Upper lobe of left lung (tissue), 6 donors: ENCODE data around the gene CCND2. TPM values are rescaled to one million over a fixed set of nuclear protein-coding genes. Genes with fewer than 3 reads are reported as not detected.
A peak's percentile ranks its signal among the peaks of the same experiment; 100 is the strongest.

ENCODE experiments used
- ATAC-seq, 2 donors: fragments of 200-7000 bp; cut with Tn5 transposase; one replicate each; pipeline ENCODE4 v1.9.1; 2022; ENCODE audit warnings: mild to moderate bottlenecking in 2 of 2, moderate library complexity in 2 of 2; ENCODE audit not compliant: low FRiP score in 2 of 2
- DNase-seq, 2 donors: peaks; one replicate each; pipeline ENCODE4 v3.0.0-alpha.2; 2019 to 2020
- H3K27ac ChIP-seq, 4 donors: fragments of 200-600 bp; sonication (generic); one replicate each; pipeline ENCODE4 v1.5.1; 2016 to 2019
- H3K27me3 ChIP-seq, 4 donors: fragments of 200-600 bp; sonication (generic); one replicate each; pipeline ENCODE4 v1.5.1; 2017 to 2019
- H3K36me3 ChIP-seq, 4 donors: fragments of 200-600 bp; sonication (generic); one replicate each; pipeline ENCODE4 v1.5.1; 2016 to 2019
- H3K4me1 ChIP-seq, 4 donors: fragments of 200-600 bp; sonication (generic); one replicate each; pipeline ENCODE4 v1.5.1; 2018 to 2019
- H3K4me3 ChIP-seq, 4 donors: fragments of 200-600 bp; sonication (generic); one replicate each; pipeline ENCODE4 v1.5.1; 2017 to 2019; ENCODE audit warnings: mild to moderate bottlenecking in 2 of 4, moderate library complexity in 1 of 4
- H3K9me3 ChIP-seq, 4 donors: fragments of 200-600 bp; sonication (generic); one replicate each; pipeline ENCODE4 v1.5.1; 2018 to 2019
- EP300 ChIP-seq, 4 donors: sonication (generic); formaldehyde crosslinking; IDR thresholded peaks; one replicate each; pipeline ENCODE4 v1.5.1; 2017; ENCODE audit warnings: antibody characterized with exemption in 4 of 4, control low read depth in 2 of 4
- POLR2A ChIP-seq, 4 donors: fragments of 450-650 bp; IDR thresholded peaks; one replicate each; pipeline ENCODE4 v1.5.1; 2016 to 2017; ENCODE audit warnings: antibody characterized with exemption in 4 of 4, mild to moderate bottlenecking in 2 of 4
- POLR2AphosphoS5 ChIP-seq, 2 donors: sonication (generic); formaldehyde crosslinking; IDR thresholded peaks; one replicate each; pipeline ENCODE4 v1.5.1; 2017; ENCODE audit warnings: antibody characterized with exemption in 2 of 2
- WGBS, 2 donors: methylation state at CpG; one replicate each; pipeline ENCODE4 v1.1.5; 2017 to 2018; 5-methylcytosine and 5-hydroxymethylcytosine counted together
- total RNA-seq, 6 donors: library from RNA; depleted of rRNA in 4 of 6; stranded (reverse); fragments of >200 nt in 4 of 6; gene quantifications; one replicate each; pipeline versions ENCODE4 v1.1.0 to v1.2.1, GENCODE V29; 2016 to 2021
- TF ChIP-seq, protein P1 (sequence below), 6 experiments: fragments of 450-650 bp in 4 of 6; fragments of 200-600 bp in 2 of 6; sonication (generic) in 2 of 6; IDR thresholded peaks; one replicate each; pipeline ENCODE4 v1.5.1; 2016 to 2019; ENCODE audit warnings: antibody characterized with exemption in 6 of 6
- donor health status: DM: no; HTN: no; CAD: no; lungs with moderate emphysema.
- donor health status: DM: no; HTN: yes; CAD: no; lungs with severe emphysema.

The CCND2 gene
- total RNA-seq, 6 donors from 2014 or later, result 47.1 to 101 (median 64.6) TPM

DNA sequence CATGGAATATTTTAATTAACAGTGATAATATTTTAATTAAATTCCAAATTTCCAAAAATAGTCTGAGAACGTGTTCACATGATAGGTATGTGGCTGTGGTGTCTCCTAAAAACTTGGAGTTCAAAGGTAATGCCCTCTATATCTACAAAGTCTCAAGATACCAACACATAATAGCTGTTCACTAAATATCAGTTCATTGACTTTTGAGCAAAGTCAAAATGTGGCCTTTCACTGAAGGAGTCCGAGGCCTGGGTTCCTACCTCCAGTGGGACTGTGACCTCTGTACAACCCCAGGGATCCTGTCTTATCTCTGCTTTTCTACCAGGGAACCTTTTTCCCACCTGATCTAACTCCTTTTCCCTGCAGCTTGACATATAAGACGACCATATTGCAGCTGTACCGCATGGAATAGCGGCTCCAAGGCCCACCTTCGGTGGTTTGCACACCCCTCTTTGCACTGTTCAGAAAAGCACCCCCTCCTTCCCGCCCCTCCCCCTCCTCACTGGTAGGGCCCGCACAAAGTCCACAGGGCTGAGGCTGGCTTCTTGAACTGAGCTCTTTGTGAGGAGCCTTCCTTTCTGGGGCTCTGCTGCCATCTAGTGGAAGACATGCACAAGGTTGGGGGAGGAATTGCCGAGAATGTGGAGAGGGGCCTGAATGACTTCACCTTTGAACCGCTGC lies 3.1 kb downstream of the CCND2 start:
- peaks cover 53 to 84% (median 73%) of the 10 kb centered on the region in 4 donors for H3K4me1 ChIP-seq
- H3K27me3 ChIP-seq, result peaks cover 0 to 24% (median 10%) of the 10 kb centered on the region in 4 donors
- peak overlapping the region in 1 of 4 donors; percentile 74 for H3K4me3 ChIP-seq
- ATAC-seq (peak; percentile 73 to 81), DNase-seq (peak in 1 of 2 donors; percentile 92)
- H3K9me3 ChIP-seq, result no peaks in the 10 kb centered on the region
- H3K27ac ChIP-seq, result peak overlapping the region in 1 of 4 donors; percentile 92
- H3K36me3 ChIP-seq, result peaks cover 0 to 22% (median 5%) of the 10 kb centered on the region in 4 donors
- TF ChIP-seq EP300 (IDR thresholded peaks at IDR 0.05) (no peak), POLR2AphosphoS5 (IDR thresholded peaks at IDR 0.05) (peak in 1 of 2 donors; percentile 31), POLR2A (IDR thresholded peaks at IDR 0.05) (no peak)
- TF ChIP-seq, protein P1, sequence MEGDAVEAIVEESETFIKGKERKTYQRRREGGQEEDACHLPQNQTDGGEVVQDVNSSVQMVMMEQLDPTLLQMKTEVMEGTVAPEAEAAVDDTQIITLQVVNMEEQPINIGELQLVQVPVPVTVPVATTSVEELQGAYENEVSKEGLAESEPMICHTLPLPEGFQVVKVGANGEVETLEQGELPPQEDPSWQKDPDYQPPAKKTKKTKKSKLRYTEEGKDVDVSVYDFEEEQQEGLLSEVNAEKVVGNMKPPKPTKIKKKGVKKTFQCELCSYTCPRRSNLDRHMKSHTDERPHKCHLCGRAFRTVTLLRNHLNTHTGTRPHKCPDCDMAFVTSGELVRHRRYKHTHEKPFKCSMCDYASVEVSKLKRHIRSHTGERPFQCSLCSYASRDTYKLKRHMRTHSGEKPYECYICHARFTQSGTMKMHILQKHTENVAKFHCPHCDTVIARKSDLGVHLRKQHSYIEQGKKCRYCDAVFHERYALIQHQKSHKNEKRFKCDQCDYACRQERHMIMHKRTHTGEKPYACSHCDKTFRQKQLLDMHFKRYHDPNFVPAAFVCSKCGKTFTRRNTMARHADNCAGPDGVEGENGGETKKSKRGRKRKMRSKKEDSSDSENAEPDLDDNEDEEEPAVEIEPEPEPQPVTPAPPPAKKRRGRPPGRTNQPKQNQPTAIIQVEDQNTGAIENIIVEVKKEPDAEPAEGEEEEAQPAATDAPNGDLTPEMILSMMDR (IDR thresholded peaks at IDR 0.05), result peak; percentile 82 to 93 (median 86)
- 3 to 6% methylated on average over 9 to 10 of the region's 10 CpGs for WGBS, 2 donors

DNA sequence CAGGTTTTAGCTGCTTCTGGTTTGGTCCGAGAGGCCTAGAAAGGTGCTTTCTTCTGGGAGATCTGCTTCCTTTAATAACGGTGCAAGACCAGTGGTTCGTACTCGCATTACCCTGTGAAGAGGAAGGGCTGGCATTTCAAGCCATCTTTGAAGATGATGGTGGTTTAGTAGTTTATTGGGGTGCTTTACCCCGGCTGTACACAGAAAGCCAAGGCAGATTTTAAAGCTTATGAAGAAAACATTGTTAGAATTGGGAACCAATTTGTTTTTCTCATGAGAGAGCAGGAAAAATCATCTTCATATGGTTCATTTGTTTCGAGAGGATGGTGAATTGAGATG lies 3.6 kb downstream of the CCND2 start:
- H3K27ac ChIP-seq, result peak overlapping the region in 1 of 4 donors; percentile 55
- WGBS, 2 donors, result 28 to 30% methylated on average over 6 of the region's 6 CpGs

DNA sequence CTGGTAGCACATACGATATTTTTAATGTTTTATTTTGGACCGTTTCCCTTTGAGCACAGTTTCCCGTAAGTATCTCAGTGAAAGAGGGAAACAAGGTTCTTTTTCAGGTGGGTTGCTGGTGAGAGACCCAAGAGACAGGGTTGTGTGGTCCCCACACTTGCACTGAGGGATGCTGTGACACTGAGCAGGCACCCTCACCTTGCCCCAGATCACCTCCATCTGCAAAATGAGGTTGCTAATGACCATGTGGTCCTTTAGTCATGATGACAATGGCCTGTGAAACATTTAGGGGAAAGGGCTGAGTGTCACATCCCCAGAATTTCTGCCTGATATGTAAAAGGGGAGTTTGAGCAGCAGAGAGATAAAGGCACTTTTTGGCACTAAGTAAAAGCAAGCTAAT lies 4.3 kb downstream of the CCND2 start:
- H3K4me3 ChIP-seq, result no peak overlapping the region
- peaks cover 0 to 34% (median 12%) of the 10 kb centered on the region in 4 donors for H3K36me3 ChIP-seq
- DNase-seq (no peak), ATAC-seq (no peak)
- H3K27me3 ChIP-seq, result peaks cover 0 to 15% (median 6%) of the 10 kb centered on the region in 4 donors
- no peaks in the 10 kb centered on the region for H3K9me3 ChIP-seq
- H3K27ac ChIP-seq, result peak overlapping the region in 1 of 4 donors; percentile 55
- no peak for TF ChIP-seq POLR2AphosphoS5 (IDR thresholded peaks at IDR 0.05)
- no peak for TF ChIP-seq POLR2A (IDR thresholded peaks at IDR 0.05)
- TF ChIP-seq, protein P1 (IDR thresholded peaks at IDR 0.05), result no peak
- TF ChIP-seq EP300 (IDR thresholded peaks at IDR 0.05), result no peak
- peaks cover 46 to 74% (median 62%) of the 10 kb centered on the region in 4 donors for H3K4me1 ChIP-seq
- WGBS, 2 donors, result 77 to 93% methylated on average over 3 of the region's 3 CpGs

More for the DNA sequence above, 3.6 kb downstream of the CCND2 start:
- H3K4me1 ChIP-seq, result peaks cover 53 to 81% (median 69%) of the 10 kb centered on the region in 4 donors
- TF ChIP-seq, protein P1 (IDR thresholded peaks at IDR 0.05), result no peak
- TF ChIP-seq EP300 (IDR thresholded peaks at IDR 0.05), result no peak
- no peak for TF ChIP-seq POLR2AphosphoS5 (IDR thresholded peaks at IDR 0.05)
- no peak for TF ChIP-seq POLR2A (IDR thresholded peaks at IDR 0.05)
- H3K27me3 ChIP-seq, result peaks cover 0 to 22% (median 9%) of the 10 kb centered on the region in 4 donors
- DNase-seq, result no peak
- no peak overlapping the region for H3K4me3 ChIP-seq
- peaks cover 0 to 27% (median 6%) of the 10 kb centered on the region in 4 donors for H3K36me3 ChIP-seq
- no peak for ATAC-seq
- no peaks in the 10 kb centered on the region for H3K9me3 ChIP-seq

- 46% methylated on average over 13 to 15 of the region's 15 CpGs for WGBS, 2 donors
- H3K4me1 ChIP-seq, result peaks cover 39 to 67% (median 55%) of the 10 kb centered on the region in 4 donors
- no peak overlapping the region for H3K4me3 ChIP-seq
- H3K27ac ChIP-seq, result peak overlapping the region in 2 of 4 donors; percentile 14 to 55
- peaks cover 0 to 40% (median 17%) of the 10 kb centered on the region in 4 donors for H3K36me3 ChIP-seq
- peak in 1 of 2 donors; percentile 93 for DNase-seq
- peaks cover 0 to 9% (median 3%) of the 10 kb centered on the region in 4 donors for H3K27me3 ChIP-seq
- ATAC-seq, result peak; percentile 24 to 47
- TF ChIP-seq EP300 (IDR thresholded peaks at IDR 0.05), result peak in 1 of 4 donors; percentile 76
- TF ChIP-seq POLR2AphosphoS5 (IDR thresholded peaks at IDR 0.05), result peak in 1 of 2 donors; percentile 72
- TF ChIP-seq, protein P1 (IDR thresholded peaks at IDR 0.05), result peak in 1 of 6 experiments; percentile 5
- no peak for TF ChIP-seq POLR2A (IDR thresholded peaks at IDR 0.05)
- no peaks in the 10 kb centered on the region for H3K9me3 ChIP-seq
These were observed 5.0 kb downstream of the CCND2 start for GRCh38 chr12:4278329-4279197.
